Stimulated activated CD4-positive, alpha-beta T cell treated with anti-CD3 and anti-CD28 coated beads, Interleukin-4, amount 100 ng/mL, for 24 hours (primary cell): ENCODE results near the gene PUS7L.
A peak's percentile ranks its signal among the peaks of the same experiment; 100 is the strongest.
"Not testable (repeated sequence)": the region's sequence is repeated elsewhere in the genome, so short reads cannot be mapped to it uniquely, and the experiment has no call there.

Experiments used
- DNase-seq: peaks from one replicate; pipeline ENCODE4 v3.0.0-alpha.2; 2020

Gene PUS7L, protein sequence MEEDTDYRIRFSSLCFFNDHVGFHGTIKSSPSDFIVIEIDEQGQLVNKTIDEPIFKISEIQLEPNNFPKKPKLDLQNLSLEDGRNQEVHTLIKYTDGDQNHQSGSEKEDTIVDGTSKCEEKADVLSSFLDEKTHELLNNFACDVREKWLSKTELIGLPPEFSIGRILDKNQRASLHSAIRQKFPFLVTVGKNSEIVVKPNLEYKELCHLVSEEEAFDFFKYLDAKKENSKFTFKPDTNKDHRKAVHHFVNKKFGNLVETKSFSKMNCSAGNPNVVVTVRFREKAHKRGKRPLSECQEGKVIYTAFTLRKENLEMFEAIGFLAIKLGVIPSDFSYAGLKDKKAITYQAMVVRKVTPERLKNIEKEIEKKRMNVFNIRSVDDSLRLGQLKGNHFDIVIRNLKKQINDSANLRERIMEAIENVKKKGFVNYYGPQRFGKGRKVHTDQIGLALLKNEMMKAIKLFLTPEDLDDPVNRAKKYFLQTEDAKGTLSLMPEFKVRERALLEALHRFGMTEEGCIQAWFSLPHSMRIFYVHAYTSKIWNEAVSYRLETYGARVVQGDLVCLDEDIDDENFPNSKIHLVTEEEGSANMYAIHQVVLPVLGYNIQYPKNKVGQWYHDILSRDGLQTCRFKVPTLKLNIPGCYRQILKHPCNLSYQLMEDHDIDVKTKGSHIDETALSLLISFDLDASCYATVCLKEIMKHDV

GRCh38 chr12:43758728-43759563 lies at the start of gene PUS7L, which contains the start of gene IRAK4:
Gene PUS7L (minus strand): TSS chr12:43758790. CDS start chr12:43755245, 3,545 bp downstream.
Gene IRAK4 (plus strand): TSS chr12:43758951. CDS start chr12:43768112, 9,161 bp downstream.
- peak; percentile 96 for DNase-seq

GRCh38 chr12:43807386-43807785 lies 48.8 kb upstream of the PUS7L start:
- no peak for DNase-seq

GRCh38 chr12:43806737-43807072 lies 48.1 kb upstream of the PUS7L start:
- no peak for DNase-seq

- DNase-seq = peak; percentile 85
These were observed 47.5 kb upstream of the PUS7L start, which contains the start of gene TWF1 for GRCh38 chr12:43805860-43806736. Gene TWF1 (minus strand): TSS chr12:43806317. CDS start chr12:43806245, 72 bp downstream.

DNA sequence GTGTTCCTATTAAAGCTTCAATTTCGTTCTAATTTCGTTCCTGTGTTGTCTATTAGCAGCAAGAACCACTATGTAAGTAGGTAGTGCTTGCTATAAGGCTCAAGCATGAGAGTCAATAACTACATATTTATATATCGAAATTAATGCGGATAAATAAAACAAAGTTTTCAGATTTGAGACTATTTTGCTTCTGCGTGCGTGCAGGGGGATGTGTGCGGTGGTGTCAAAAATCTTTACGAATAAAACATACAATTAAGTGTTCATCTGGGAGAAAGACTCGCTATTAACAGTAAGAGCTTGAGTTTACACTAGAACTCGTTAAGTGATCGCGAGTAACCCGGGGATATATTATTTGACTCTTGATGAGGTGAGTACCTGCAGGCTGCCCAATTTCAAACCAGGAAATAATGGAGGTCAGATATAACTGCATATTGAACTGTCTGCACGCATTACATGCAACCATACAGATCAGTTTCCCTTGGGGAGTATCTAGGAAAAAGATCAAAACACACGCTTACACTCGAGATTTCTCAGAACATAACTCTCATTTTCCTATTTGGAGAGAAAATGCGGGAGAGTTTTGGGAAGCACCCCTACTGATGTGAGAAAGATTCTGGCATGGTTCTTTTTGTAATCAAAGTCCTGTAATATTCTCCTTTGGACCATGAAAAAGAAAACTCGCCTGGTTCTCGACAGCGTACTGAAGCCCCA lies 46.7 kb upstream of the PUS7L start:
- DNase-seq = no peak

DNA sequence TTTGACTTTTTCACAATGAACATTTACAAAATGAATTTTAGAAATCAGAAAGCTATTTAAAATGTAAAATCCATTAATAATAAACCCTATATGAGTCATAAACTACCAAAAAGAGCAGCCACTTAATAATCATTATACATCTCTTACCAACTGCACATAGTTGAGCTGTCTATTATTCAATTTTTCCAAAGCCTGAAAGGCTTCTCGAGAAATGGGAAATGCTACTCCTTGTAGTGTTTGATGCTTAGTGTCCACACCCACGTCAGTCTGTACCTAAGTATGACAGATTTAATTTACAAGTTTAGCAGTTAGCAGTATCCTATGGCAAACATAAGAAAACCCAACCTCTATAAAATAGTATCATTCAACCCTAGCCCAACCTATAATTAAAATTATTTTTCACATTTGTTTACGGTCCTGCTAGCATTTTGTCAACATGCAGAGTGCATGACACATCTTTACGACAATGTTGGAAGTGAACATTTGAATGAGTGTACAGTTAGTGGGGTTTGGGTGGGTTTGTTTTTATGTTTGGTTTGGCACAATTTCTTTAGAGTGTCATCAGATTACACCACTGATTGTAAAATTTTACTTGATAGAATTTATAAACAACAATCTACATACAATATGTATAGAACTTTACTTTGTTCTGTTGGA lies 39.1 kb upstream of the PUS7L start:
- DNase-seq = no peak

GRCh38 chr12:43795716-43796280 lies 37.2 kb upstream of the PUS7L start:
- DNase-seq = no peak

GRCh38 chr12:43789941-43790340 lies 31.4 kb upstream of the PUS7L start:
- DNase-seq = no peak

- DNase-seq = no peak
These were observed 28.5 kb upstream of the PUS7L start for GRCh38 chr12:43786899-43787693.

GRCh38 chr12:43776498-43776897 lies 17.9 kb upstream of the PUS7L start:
- no peak for DNase-seq

DNA sequence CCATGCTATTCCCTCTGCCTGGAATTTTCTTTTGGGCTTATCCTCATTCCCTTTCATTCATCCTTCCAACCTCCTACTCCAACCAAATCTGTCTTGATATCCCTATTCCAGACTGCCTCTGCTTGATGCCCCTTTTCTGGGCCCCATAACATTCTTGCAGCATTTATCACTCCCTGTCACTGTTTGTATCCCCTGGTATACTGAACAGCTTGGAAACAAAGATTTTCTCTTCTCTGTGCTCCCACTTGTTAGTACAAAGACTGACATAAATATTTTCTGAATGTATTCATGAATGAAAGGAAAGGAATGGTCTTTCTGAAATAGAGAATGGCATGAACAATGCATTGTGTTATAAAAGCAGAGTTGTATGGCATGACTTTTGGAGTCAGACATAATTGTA lies 7.7 kb upstream of the PUS7L start:
- DNase-seq = no peak

- DNase-seq = no peak
These were observed 5.9 kb upstream of the PUS7L start for GRCh38 chr12:43764528-43764927.

- DNase-seq = no peak
These were observed 5.2 kb upstream of the PUS7L start for GRCh38 chr12:43763769-43764168.

DNA sequence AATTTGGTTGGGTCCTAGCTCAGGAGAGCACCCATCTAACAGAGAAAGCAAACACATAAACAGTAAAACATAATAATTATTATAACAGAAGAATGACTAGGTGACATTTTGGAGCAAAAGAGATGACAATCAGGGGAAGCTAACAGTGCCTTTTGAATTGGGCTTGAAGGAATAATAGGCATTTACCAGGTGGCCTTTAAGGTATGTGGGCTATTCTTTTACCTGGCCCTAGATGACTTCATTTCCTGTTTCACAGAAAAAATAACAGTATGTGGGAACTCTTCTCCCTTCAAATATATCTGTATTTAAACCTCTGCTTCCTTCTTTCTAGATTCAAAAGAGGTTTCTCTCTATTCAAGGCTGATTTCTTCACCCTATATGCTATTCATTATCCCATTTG lies 4.0 kb upstream of the PUS7L start:
- no peak for DNase-seq

- DNase-seq = no peak
These were observed 2.9 kb upstream of the PUS7L start for GRCh38 chr12:43761500-43761899.

GRCh38 chr12:43760396-43760795 lies 1.8 kb upstream of the PUS7L start:
- DNase-seq = no peak

GRCh38 chr12:43758247-43758727 lies 303 bp downstream of the PUS7L start:
- no peak for DNase-seq

GRCh38 chr12:43754015-43754414 lies 4.6 kb downstream of the PUS7L start:
- DNase-seq = no peak

- not testable (repeated sequence) for DNase-seq
These were observed 7.2 kb downstream of the PUS7L start for GRCh38 chr12:43751360-43751759.

DNA sequence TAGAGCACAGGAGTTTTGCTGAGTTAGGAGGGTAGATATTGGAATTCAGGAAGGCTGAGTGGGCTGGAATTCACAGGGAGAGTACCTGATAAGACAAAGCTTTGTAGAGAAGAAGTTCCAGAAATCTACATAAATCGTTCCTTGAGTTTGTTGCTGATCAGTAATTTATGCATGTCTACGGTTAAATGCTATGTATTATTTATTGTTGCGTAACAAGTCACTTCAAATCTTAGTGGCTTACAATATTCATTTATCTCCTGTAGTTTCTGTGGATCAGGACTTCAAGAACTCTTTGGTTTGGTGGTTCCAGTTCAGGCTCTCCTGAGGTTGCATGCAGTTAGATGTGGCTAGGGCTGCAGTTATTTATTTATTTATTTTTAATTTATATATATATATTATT lies 7.8 kb downstream of the PUS7L start:
- no peak for DNase-seq
